Fibroblast of peridontal ligament (primary cell): ENCODE results near the gene RRAS2.
"Not testable (repeated sequence)": the region's sequence is repeated elsewhere in the genome, so short reads cannot be mapped to it uniquely, and the experiment has no call there.

Experiments
- DNase-seq: peaks from one replicate; pipeline ENCODE4 v3.0.0-alpha.2; 2010; ENCODE audit errors: extremely low read depth

Gene RRAS2

DNA sequence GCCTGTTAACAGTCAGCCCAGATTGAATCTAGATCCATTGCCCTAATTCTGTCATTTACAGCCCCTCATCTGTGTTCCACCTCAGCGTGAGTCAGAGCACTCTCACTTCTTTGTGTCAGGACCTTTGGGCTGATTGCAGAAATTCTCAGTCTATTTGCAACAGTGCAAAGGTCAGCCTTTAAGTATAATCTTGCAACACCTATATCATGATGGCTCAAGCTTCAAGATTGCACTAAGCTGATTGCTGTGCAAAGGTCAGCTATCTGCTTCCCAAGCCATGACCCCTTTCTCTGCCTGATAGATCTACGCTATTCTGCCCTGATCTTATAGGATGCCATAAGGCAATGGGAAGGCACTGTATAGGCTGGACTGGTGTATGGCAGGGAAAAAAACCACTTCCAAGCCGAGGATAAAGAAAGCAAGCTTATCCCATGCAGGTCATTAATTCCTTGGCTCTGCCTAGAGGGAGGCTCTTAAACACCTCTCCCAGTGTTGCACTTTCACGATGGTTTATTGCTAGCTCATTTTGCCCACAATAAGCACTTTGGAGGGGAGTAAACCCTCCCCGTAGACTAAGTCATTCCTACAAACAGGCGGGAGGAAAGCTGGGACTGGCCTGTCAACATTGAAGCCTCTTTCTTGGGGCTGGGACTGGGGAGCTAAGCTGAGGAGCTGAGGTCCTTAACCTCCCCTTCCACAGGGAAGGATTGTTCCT lies 100.6 kb downstream of the RRAS2 start:
- peak; percentile 39 for DNase-seq

DNA sequence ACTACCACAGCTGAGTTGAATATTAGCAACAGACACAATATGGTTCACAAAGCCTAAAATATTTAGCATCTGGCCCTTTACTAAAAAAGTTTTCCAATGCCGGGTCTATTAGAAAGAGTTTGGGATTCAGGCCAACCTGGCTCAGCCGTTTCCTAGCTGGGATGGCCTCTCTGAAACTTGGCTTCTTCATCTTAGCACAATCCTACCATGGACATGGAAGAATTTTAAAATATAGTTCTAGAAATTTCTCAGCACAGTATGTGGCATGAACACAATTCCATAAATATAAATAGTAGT lies 103.8 kb downstream of the RRAS2 start:
- DNase-seq = peak; percentile 16

DNA sequence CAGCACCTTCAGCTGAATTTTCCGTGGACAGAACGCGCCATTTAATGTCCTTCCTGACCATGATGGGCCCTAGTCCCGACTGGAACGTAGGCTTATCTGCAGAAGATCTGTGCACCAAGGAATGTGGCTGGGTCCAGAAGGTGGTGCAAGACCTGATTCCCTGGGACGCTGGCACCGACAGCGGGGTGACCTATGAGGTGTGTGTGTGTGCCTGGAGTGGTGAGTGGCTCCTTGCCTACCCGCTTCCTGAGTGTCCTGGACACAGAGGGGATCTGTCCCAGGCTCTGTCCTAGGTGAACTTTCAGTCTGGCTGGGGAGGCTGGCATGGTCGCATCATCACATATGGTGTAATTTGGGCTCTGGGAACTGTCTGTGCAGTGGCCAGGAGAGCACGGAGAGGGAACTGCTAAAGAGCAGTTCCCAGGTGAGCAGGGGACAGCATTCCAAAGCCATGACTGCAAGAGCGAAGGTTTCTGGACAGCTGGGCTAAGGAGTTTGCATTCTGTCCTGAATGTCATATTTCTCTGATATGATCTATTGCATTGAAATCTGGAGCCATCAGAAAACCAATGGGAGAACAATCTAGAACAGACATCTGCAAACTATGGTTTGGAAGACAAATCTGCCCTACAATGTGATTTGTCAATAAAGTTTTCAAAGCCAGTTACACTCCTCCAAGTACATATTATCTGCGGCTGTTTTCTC lies 104.3 kb downstream of the RRAS2 start:
- DNase-seq = no peak

DNA sequence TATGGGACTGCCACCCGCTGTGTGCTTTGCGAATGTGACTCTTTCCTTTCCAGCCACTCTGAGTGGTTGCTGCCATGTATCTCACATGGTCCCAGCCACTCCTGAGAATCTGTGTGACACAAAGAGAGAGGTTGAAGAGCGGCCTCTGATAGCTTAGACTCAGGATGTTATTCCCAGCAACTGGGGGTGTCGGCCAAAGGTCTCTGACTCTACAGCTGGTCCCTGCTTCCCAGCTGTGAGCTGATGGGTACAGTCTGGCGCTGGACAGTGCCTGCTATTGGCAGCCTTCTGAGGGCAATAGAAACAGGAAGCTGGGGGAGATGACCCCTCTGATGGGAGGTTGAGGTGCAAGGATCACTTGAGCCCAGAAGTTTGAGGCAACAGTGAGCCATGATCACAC lies 105.1 kb downstream of the RRAS2 start:
- DNase-seq = no peak

DNA sequence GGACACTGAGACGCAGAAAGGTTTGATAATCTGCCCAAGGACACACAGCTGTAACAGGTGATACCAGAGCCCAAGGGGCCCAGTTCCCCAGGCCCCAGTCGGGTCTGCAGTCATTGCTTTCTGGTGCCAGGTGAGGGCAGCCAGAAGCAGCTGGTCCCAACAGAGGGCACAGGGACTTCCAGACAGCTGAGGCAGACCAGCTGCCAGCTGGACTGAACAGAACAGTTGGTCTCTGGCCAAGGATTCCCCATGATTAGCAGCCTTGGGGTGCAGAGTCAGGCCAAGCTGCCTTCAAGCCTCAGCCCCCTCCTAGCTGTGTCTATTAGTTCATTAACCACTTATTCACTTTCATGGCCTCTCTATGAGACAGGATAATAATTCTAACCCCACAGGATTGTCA lies 105.6 kb downstream of the RRAS2 start:
- no peak for DNase-seq

DNA sequence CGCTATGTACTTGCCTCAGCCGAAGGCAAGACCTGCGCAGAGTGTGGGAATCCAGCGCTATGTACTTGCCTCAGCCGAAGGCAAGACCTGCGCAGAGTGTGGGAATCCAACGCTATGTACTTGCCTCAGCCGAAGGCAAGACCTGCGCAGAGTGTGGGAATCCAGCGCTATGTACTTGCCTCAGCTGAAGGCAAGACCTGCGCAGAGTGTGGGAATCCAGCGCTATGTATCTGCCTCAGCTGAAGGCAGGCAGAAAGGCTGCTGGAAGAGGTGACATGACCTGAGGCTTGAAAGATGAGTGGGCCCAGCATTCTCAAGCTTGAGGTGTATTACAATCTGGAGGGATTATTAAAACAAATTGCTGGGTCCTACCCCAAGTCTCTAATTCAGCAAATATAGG lies 106.5 kb downstream of the RRAS2 start:
- DNase-seq = not testable (repeated sequence)

DNA sequence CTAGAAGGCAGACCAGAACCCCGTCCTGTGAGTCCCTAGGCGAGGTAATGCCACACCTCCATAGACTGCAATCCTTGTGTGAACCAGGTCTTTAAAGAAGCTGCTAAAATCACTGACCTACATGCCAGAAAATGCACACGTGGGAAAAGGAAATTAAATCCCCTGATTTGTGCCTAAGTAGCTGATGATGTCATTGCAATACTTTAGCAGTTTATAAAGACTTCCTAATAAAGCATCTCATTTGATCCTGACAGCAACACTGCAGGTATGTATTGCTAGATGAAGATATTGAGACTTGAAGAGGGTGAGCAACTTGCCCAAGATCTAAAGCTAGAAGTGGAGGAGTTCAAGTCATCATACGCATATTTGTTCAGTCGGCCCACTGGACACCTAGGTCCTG lies 107.2 kb downstream of the RRAS2 start:
- DNase-seq = no peak

DNA sequence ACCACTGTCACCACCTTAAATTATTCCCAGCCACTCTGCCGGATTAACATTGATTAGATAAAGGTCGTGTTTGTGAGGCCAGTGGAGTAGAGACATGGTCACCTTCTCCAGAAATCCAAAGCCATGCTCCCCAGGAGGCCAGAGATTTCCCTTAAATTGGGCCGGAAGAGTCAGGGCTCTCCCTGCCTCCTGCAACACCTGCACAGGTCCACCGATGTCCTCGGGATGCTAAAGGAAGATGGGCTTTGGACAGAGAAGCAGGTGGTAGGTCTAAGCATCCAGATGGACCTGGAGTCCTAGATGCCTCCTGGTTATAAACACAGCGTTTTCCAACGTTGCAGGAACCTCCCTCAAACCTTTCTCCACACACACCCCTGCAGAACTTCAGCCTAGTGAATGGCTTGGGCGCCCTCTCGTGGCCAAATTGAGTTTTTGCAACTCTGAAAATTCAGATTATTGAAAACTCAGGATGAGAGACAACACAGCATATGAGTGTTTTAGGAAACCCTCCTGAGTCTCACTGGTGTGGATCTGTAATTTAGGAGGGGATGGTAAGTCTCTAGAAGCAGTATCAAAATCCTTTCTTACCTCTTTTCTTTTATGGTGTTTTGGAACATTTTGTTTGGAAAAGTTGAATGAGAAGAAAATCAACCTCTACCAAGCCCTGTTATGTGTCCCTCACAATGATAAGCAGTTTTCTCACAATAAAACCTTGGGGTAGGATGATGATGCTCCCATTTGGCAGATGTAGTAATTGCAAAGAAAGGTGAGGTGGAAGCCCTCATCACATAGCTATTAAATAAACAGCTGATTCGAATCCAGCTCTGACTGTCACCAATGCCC lies 109.6 kb downstream of the RRAS2 start:
- peak; percentile 69 for DNase-seq

DNA sequence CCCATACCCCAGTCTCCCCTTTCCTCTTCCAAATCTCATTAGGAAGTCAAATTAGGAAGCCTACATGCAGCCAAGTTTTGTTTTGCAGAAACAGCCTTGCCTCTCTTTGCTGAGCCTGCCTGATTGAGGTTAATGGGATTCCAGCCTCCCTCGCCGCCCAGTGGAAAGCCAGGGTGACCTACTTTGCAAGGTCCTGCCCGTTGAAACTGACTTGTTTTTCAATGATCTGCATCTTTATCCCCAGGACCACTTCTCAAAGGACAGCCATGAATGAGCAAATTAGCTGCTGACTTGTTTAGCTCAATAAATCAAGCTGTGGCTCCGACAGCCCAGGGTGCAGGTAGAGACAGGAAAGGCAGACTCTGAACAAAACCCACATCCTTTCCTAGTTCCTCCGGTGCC lies 110.4 kb downstream of the RRAS2 start:
- no peak for DNase-seq

DNA sequence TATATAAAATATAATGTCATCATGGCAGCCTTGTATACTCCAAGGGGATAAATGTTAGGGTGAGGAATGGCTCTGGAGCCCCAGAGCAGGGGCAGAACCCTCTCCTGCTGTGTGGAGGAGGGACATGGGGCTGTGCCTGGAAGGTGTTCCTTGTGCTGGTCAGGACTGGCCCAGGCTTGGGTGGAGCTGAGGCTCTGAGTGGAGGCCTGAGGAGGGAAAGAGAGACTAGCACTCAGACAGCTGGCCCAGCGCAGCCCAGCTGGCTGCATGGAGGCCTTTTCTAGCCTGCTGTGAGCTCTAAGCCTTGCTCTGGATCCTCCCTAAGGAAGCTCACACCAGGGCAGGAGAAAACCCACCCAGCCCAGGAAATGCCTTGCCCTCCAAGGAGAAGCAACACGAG lies 113.5 kb downstream of the RRAS2 start:
- DNase-seq = no peak

DNA sequence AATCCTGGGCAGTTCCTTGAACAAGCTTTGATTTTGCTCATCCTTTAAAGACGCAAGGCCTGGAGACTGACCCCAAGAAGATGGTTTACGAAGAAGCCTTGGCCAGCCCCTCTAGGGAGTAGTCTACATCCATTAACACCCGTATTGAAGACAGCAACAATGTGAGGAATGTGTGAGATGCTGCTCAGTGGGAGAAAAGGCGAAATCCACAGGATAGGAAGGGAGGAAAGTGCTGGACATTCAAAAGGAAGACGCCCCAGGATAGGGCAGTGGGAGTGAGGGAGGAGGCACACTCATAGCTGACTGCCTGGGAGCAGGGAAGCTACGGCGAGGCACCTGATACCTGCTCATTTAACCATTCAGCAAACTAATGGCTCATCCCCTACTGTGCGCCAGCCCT lies 114.1 kb downstream of the RRAS2 start:
- DNase-seq = no peak

DNA sequence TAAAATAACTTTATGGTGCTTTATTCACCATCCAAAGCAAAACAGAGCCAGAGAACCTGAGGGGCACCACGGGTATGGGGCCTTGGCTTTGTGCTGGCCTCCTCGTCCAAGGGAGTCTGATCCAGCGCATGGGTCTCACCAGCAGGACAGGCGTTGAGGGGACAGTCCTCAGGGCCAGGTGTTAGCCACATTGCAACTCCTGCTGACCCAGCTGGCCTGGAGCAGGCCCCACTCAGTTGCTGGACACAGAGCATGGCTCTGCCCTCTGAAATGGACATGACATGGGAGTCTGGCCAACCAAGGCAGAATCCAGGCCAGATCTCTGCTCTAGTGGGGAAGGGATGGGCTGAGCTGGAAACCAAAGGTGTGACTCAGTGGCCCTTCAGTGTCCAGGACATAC lies 116.2 kb downstream of the RRAS2 start:
- DNase-seq = no peak

DNA sequence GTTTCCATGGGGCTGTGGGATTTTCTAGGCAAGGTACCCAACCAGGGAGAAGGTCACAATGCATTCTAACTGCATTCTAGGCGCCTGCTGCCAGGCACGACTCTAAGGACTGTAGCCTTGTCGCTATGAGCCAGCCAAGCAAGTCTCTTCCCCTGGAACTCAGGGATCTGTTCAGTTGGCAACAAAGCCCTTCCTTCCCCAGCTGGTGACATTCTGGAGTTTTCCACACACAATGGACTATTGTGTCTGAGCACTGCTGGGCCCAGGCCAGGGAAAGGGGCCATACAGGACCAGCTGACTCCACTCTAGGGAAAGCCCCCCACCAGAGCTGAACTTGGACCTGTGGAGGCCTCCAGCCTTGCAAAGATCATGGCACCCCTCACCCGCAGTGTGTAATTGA lies 116.8 kb downstream of the RRAS2 start:
- no peak for DNase-seq

DNA sequence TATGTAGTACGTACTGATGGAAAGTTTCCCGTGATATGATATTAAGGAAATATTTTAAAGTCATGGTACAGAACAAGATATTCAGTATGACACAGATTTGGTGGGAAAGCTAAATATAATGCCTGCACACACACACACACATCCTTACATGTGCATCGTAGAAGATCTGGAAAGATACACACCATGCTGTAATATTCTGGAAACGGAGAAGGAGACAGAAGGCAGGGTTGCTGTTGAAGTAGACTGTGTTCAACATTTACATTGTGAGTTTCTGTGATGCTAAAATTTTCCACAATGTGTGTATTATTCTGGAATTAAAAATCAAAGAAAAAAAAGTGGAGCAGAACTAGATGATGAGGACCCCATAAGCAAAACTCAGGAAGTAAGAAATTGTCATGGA lies 118.0 kb downstream of the RRAS2 start:
- DNase-seq = no peak

DNA sequence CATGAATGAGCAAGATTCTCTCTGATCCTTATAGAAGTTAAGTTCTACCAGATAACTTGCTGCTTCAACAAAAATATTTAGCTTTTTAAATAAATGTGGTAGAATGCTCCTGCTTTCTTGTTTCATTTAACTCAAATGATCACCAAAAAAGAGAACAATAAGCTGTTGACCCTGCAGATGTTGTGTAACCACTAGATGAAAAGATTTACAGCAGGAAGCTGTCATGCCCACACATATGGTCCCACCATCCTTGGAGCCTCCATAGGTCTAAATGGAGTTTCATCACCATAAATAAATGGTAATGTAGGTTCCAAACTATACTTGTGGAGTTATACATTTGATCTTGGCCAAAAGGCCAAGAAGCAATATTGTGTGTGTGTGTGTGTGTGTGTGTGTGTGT lies 118.8 kb downstream of the RRAS2 start:
- DNase-seq = no peak

DNA sequence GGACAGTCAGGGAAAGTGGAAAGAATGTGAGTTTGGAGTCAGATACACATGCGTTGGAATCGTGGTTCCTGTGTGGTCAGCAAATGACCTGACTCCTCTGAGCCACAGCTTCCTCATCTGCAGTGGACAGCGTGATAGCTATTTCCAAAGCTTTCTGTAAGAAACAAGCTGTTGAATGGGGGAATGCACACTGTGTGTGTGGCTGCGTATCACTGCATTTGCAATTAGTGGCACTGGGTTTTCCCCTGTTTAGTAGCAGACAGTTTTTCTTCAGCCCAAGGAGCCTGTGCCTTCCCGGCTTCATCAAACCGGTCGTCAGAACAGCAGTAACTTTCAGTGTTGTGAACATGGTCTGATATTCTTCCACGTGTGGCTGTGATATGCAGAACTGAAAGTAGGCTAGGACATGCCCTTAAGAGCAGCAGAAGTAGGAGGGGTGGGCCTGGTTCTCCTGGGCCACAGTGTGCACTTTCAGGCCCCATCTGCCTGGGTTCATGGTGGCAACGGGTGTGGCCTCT lies 121.5 kb downstream of the RRAS2 start:
- DNase-seq = no peak

DNA sequence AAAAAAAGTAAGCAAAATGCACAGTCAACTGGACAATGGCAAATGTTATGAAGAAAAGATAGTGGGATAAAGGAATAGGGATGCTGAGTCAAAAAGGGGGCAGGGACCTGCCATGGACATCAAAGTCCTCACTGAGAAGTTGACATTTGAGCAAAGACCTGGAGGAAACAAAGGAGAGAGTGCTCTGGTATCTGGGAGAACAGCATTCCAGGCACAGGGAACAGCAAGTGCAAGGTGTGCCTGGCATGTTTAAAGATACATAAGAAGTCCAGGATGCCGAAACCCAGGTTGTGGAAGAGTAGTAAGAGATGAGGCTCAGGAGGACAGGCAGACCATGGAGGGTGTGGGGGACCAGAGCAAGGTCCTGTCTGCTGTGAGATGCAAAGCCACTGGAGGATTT lies 123.3 kb downstream of the RRAS2 start:
- no peak for DNase-seq

DNA sequence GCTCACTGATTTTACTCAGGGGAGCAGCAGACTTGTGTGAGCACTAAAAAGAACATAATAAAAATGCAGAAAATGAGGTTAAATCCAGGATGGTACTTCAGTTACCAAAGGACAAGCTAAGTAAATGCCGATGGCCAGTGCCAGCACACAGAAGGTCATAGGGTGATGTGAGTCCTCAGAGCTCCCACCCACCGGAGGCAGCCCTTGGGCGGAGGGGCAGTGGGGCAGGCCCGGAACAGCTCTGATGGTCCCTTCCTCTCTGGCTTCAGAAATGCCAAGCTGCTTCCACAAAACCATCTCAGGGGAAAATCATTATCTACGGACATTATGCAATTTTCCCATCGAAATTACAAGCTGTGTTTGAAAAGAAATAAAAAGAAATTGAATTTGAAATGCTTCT lies 124.5 kb downstream of the RRAS2 start:
- DNase-seq = no peak

DNA sequence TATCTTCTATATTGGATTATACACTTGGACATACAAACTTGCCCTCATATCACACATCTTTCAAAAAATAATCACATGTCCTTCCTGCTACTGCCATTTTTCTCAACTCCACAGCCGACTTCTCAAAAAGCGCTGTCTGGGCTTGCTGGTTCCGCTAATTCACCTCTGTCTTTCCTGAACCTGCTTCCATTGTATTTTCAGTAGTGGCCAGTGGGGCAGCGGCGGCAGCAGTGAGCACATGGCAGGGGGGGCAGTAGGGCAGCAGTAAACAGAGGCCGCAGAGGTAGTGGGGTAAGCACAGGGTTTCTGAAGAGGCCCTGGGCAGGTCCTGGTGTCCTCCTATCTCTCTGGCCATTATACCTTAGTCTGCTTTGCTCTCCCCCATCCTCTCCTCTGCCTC lies 126.3 kb downstream of the RRAS2 start:
- DNase-seq = no peak

DNA sequence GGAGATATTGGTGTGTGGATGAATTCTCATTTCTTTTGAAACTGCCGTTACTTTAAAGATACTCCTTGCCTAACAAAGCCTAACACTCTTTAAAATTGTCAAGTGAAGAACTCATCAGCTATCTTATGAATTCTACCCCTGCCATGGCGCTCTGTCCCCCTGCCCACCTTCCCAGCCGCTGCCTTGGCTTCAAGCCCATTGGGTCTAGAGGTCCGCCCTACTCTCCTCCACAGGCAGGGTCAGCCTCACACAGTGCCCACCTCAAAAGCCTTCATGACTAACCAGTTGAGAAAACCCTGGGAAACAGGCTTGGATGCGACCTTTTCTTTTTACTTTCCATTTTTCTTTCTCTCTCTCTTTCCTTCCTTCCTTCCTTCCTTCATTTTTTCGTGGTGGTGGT lies 128.6 kb downstream of the RRAS2 start:
- no peak for DNase-seq

DNA sequence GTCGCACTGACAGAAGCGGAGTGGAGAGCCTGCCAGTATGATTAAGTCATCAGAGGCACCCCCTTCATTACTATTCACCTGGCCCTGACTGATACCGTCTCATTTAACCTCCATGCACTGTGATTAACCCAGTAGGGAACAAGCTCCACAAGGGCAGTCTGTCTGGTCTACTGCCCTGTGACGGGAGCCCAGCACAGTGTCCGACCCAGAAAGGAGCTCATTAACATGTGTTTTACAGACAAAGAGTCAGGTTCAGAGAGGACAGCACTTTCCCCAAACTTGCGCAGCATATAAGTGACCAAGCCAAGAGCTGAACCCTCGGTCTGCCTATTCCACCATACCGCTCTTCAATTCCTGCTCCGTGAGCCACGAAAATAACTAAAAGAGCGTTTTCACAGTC lies 129.5 kb downstream of the RRAS2 start:
- no peak for DNase-seq

DNA sequence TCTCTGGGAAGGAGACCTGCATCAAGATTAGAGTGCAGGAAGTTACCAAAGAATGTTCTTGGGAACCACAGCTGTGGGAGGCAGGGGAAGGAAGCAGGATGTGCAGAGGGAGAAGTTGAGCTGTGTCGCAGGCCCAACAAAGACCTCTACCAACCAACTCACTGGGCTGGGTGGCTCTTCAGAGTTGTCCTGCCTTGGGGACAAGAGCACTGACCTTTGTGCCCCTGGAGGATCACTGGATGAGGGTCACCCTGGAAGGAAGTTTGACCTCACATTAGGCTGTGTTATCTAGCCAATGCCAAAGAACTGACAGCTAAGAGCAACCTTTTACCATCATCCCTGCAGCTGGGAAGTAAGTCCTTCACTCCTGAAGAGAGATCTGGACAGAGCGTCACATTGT lies 130.6 kb downstream of the RRAS2 start:
- no peak for DNase-seq
